WTC11 (cell line): ENCODE data around the gene SPR. TPM values are rescaled to one million over a fixed set of nuclear protein-coding genes. Genes with fewer than 3 reads are reported as not detected.

Source experiments
- ATAC-seq: fragments of 200-7000 bp; cut with Tn5 transposase; 2 replicates; pipeline ENCODE4 v1.10.0; 2021; ENCODE audit warnings: mild to moderate bottlenecking, moderate library complexity
- CTCF ChIA-PET: fragments of 300-600 bp; sonication (Branson Sonifier 250); formaldehyde crosslinking; loops from one replicate; lab custom pipeline; 2021; ENCODE audit warnings: antibody characterized with exemption; lab: Charles Lee
- POLR2A ChIA-PET: fragments of 350-600 bp; sonication (Branson Sonifier 250); formaldehyde crosslinking; loops from one replicate; lab custom pipeline; 2021; ENCODE audit warnings: antibody characterized with exemption; lab: Charles Lee
- DNase-seq: peaks from one replicate; pipeline ENCODE4 v3.0.0; 2021; ENCODE audit warnings: low spot score
- H3K27ac Mint-ChIP-seq: 2 replicates; pipeline ENCODE4 v1.8.0; 2021; ENCODE audit warnings: mixed read lengths
- H3K27me3 Mint-ChIP-seq: 2 replicates; pipeline ENCODE4 v1.8.0; 2021; ENCODE audit warnings: low read depth, mild to moderate bottlenecking, moderate library complexity, mixed read lengths
- H3K36me3 Mint-ChIP-seq: 2 replicates; pipeline ENCODE4 v1.8.0; 2021; ENCODE audit warnings: mixed read lengths
- H3K4me1 Mint-ChIP-seq: 2 replicates; pipeline ENCODE4 v1.8.0; 2022; ENCODE audit warnings: mixed read lengths
- H3K4me3 Mint-ChIP-seq: 2 replicates; pipeline ENCODE4 v1.8.0; 2021; ENCODE audit warnings: mild to moderate bottlenecking, moderate library complexity, mixed read lengths
- H3K9me3 Mint-ChIP-seq: 2 replicates; pipeline ENCODE4 v1.8.0; 2021; ENCODE audit warnings: mixed read lengths
- ATF2 ChIP-seq: sonication (generic); formaldehyde crosslinking; IDR thresholded peaks from 2 replicates; pipeline ENCODE4 v1.8.1; 2022; ENCODE audit warnings: low read depth, missing genetic modification reagents, borderline replicate concordance
- ATF3 ChIP-seq: sonication (generic); formaldehyde crosslinking; conservative IDR thresholded peaks from 2 replicates; pipeline ENCODE4 v1.8.1; 2022; ENCODE audit warnings: mild to moderate bottlenecking, missing genetic modification reagents
- ELF4 ChIP-seq: sonication (generic); formaldehyde crosslinking; IDR thresholded peaks from 2 replicates; pipeline ENCODE4 v1.8.1; 2022; ENCODE audit warnings: low read depth, mild to moderate bottlenecking, moderate library complexity, missing genetic modification reagents
- FOXP1 ChIP-seq: sonication (generic); formaldehyde crosslinking; IDR thresholded peaks from 2 replicates; pipeline ENCODE4 v1.8.0; 2022; ENCODE audit warnings: missing genetic modification reagents, mild to moderate bottlenecking, moderate library complexity, borderline replicate concordance
- HMGA2 ChIP-seq: fragments of 250-450 bp; sonication (Bioruptor Pico); IDR thresholded peaks from 2 replicates; pipeline ENCODE4 v1.4.0; 2021; ENCODE audit warnings: mild to moderate bottlenecking, moderate library complexity
- HMGXB4 ChIP-seq: sonication (generic); formaldehyde crosslinking; IDR thresholded peaks from 2 replicates; pipeline ENCODE4 v1.8.1; 2023; ENCODE audit warnings: mild to moderate bottlenecking, moderate library complexity, missing genetic modification reagents
- STAT6 ChIP-seq: sonication (generic); formaldehyde crosslinking; conservative IDR thresholded peaks from 2 replicates; pipeline ENCODE4 v1.8.1; 2023; ENCODE audit warnings: mild to moderate bottlenecking, low read depth, missing genetic modification reagents, moderate library complexity
- ZBTB43 ChIP-seq: sonication (generic); formaldehyde crosslinking; IDR thresholded peaks from 2 replicates; pipeline ENCODE4 v1.8.1; 2023; ENCODE audit warnings: mild to moderate bottlenecking, missing genetic modification reagents
- ZNF121 ChIP-seq: sonication (generic); formaldehyde crosslinking; IDR thresholded peaks from 2 replicates; pipeline ENCODE4 v1.8.0; 2023; ENCODE audit warnings: missing genetic modification reagents
- ZNF138 ChIP-seq: sonication (generic); formaldehyde crosslinking; conservative IDR thresholded peaks from 2 replicates; pipeline ENCODE4 v1.8.1; 2022; ENCODE audit warnings: mild to moderate bottlenecking, moderate library complexity, missing genetic modification reagents
- ZNF232 ChIP-seq: sonication (generic); formaldehyde crosslinking; IDR thresholded peaks from 2 replicates; pipeline ENCODE4 v1.8.0; 2022; ENCODE audit warnings: mild to moderate bottlenecking, missing genetic modification reagents
- ZNF671 ChIP-seq: fragments of 250-450 bp; sonication (Bioruptor Pico); IDR thresholded peaks from 2 replicates; pipeline ENCODE4 v1.8.0; 2021; ENCODE audit warnings: mild to moderate bottlenecking
- total RNA-seq: library from RNA; stranded (reverse); gene quantifications from 3 replicates; pipeline ENCODE4 v1.2.3, GENCODE V29; 2021

Gene SPR
- total RNA-seq, 1 experiment from 2014 or later = 9.4 TPM

- CTCF ChIA-PET = interaction anchor here (0.6 to 14.9 kb wide), 21 partner anchors 9 to 1720 kb away, joined by 3 to 218 read pairs (median 5); partner anchors contain the start of genes EMX1 and SPR
- TF ChIP-seq ZNF671 (CRISPR knock-in tag) = no peak
- Mint-ChIP-seq H3K9me3 (no peaks in the 10 kb centered on the region), H3K36me3 (peaks cover 10% of the 10 kb centered on the region), H3K4me1 (peaks cover 46% of the 10 kb centered on the region), H3K27ac (no peak overlapping the region), H3K27me3 (peaks cover 56% of the 10 kb centered on the region), H3K4me3 (no peak overlapping the region)
- POLR2A ChIA-PET = no interaction called here
- DNase-seq = no peak
- no peak for ATAC-seq
Observed at GRCh38 chr2:72935611-72935957, 48.4 kb downstream of the SPR start.

- no peak overlapping the region for H3K27ac Mint-ChIP-seq
- ChIA-PET POLR2A (no interaction called here), CTCF (interaction anchor here (1.0 to 14.9 kb wide), 6 partner anchors 14 to 49 kb away, joined by 3 to 218 read pairs (median 14); partner anchors contain the start of gene SPR)
- H3K4me1 Mint-ChIP-seq = peaks cover 55% of the 10 kb centered on the region
- DNase-seq (no peak), ATAC-seq (no peak)
- no peak overlapping the region for H3K4me3 Mint-ChIP-seq
- H3K27me3 Mint-ChIP-seq = peaks cover 55% of the 10 kb centered on the region
- TF ChIP-seq ZNF121 (CRISPR knock-in tag) = 0 out of 2 replicates have a peak, but pooled peaks have one; percentile 3
- no peak for TF ChIP-seq ATF3 (CRISPR knock-in tag)
- H3K9me3 Mint-ChIP-seq = no peaks in the 10 kb centered on the region
- peaks cover 10% of the 10 kb centered on the region for H3K36me3 Mint-ChIP-seq
Observed at GRCh38 chr2:72936660-72937355, 49.6 kb downstream of the SPR start.

- Mint-ChIP-seq H3K9me3 (no peaks in the 10 kb centered on the region), H3K27ac (no peak overlapping the region)
- CTCF ChIA-PET = interaction anchor here (1.0 to 14.9 kb wide), 6 partner anchors 13 to 50 kb away, joined by 3 to 218 read pairs (median 14); partner anchors contain the start of gene SPR
- ATAC-seq = peak; percentile 27
- TF ChIP-seq FOXP1 (CRISPR knock-in tag) = 0 out of 2 replicates have a peak, but pooled peaks have one; percentile 21
- TF ChIP-seq ELF4 = no peak
- no peak for TF ChIP-seq HMGXB4 (CRISPR knock-in tag)
- no peak for TF ChIP-seq ZNF138 (CRISPR knock-in tag)
- TF ChIP-seq HMGA2 (CRISPR knock-in tag) = no peak
- no peak for TF ChIP-seq ATF2
- no peak for TF ChIP-seq STAT6 (CRISPR knock-in tag)
- TF ChIP-seq ZBTB43 (CRISPR knock-in tag) = no peak
- TF ChIP-seq ZNF232 (CRISPR knock-in tag) = no peak
- TF ChIP-seq, all 79 proteins: peak for 1
- Mint-ChIP-seq H3K27me3 (peaks cover 50% of the 10 kb centered on the region), H3K4me3 (no peak overlapping the region), H3K36me3 (peaks cover 10% of the 10 kb centered on the region), H3K4me1 (peaks cover 57% of the 10 kb centered on the region)
- no peak for DNase-seq
- POLR2A ChIA-PET = no interaction called here
Observed at GRCh38 chr2:72937356-72937669, 50.1 kb downstream of the SPR start.
